Mammary epithelial cell (primary cell): ENCODE data around the gene CHCHD1.

ENCODE experiments used
- EZH2 ChIP-seq: IDR thresholded peaks from 2 replicates; pipeline ENCODE4 v1.6.1; 2012; ENCODE audit warnings: low read length, inconsistent platforms, borderline replicate concordance
- TF ChIP-seq, protein P1 (sequence below), 2 donors: IDR thresholded peaks in 1 of 2; conservative IDR thresholded peaks in 1 of 2; 2 replicates each; pipeline ENCODE4 v1.5.1; 2011 to 2012; ENCODE audit warnings: inconsistent platforms in 2 of 2, low read length in 2 of 2, mild to moderate bottlenecking in 2 of 2, control low read depth in 1 of 2, low read depth in 1 of 2; ENCODE audit not compliant: insufficient read depth in 1 of 2; ENCODE audit errors: extremely low read depth in 1 of 2

DNA sequence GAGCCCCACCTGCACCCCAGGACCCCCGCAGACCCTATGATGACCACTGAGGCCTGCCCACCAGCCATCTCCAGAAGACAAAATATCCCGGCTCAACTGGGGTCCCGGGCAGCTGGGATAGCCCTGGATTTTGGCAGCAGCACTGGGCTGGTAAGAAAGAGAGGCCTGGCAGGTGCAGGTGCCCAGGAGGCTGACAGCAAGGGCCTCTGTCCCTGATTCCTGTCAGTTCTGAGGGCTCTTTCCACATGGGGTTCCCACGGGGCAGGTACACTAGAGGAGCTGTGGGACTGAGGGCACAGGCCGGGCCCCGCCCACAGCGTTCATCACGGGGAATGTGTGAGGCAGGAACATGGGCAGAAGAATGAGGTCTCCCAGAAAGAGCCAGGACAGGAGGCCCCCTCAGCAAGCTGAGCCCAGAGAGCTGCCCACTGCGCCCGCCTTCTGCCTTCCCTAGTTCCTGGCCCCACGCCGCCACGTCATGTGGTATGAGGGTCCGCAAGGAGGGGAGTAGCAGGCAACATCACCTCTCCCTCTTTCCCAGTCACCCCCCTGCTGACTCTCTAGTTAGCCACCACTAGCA is 42.4 kb downstream of the CHCHD1 start:
- TF ChIP-seq, protein P1, sequence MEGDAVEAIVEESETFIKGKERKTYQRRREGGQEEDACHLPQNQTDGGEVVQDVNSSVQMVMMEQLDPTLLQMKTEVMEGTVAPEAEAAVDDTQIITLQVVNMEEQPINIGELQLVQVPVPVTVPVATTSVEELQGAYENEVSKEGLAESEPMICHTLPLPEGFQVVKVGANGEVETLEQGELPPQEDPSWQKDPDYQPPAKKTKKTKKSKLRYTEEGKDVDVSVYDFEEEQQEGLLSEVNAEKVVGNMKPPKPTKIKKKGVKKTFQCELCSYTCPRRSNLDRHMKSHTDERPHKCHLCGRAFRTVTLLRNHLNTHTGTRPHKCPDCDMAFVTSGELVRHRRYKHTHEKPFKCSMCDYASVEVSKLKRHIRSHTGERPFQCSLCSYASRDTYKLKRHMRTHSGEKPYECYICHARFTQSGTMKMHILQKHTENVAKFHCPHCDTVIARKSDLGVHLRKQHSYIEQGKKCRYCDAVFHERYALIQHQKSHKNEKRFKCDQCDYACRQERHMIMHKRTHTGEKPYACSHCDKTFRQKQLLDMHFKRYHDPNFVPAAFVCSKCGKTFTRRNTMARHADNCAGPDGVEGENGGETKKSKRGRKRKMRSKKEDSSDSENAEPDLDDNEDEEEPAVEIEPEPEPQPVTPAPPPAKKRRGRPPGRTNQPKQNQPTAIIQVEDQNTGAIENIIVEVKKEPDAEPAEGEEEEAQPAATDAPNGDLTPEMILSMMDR (conservative IDR thresholded peaks at IDR 0.05 in 1 of 2, IDR thresholded peaks at IDR 0.05 in 1 of 2; ENCODE audit: extremely low read depth in 1 of 2, insufficient read depth in 1 of 2, low read depth in 1 of 2, low read length in 2 of 2) = no peak
- TF ChIP-seq EZH2 = no peak
